Stimulated activated CD8-positive, alpha-beta memory T cell treated with anti-CD3 and anti-CD28 coated beads, Interleukin-12 subunit alpha, Interleukin-12 subunit beta, amount 100 ng/mL, for 4 hours (primary cell): ENCODE data around the gene MSX1.

Source experiments
- DNase-seq: peaks from one replicate; pipeline ENCODE4 v3.0.0-alpha.2; 2020; ENCODE audit warnings: low read depth

The MSX1 gene

GRCh38 chr4:4858527-4859324, 739 bp upstream of the MSX1 start:
- no peak for DNase-seq

- DNase-seq = no peak
Observed at GRCh38 chr4:4859799-4860599, 534 bp downstream of the MSX1 start.

GRCh38 chr4:4860600-4861389, 1.3 kb downstream of the MSX1 start:
- DNase-seq = no peak

GRCh38 chr4:4861390-4862018, 2.0 kb downstream of the MSX1 start:
- no peak for DNase-seq

GRCh38 chr4:4862071-4862551, 2.6 kb downstream of the MSX1 start:
- DNase-seq = no peak

- DNase-seq = no peak
Observed at GRCh38 chr4:4862665-4863482, 3.4 kb downstream of the MSX1 start.

GRCh38 chr4:4864443-4864939, 5.0 kb downstream of the MSX1 start:
- DNase-seq = no peak

GRCh38 chr4:4864940-4865704, 5.7 kb downstream of the MSX1 start:
- no peak for DNase-seq

- no peak for DNase-seq
Observed at GRCh38 chr4:4865705-4866123, 6.2 kb downstream of the MSX1 start.

- DNase-seq = no peak
Observed at GRCh38 chr4:4866124-4866865, 6.8 kb downstream of the MSX1 start.

GRCh38 chr4:4866866-4867374, 7.5 kb downstream of the MSX1 start:
- DNase-seq = no peak

- no peak for DNase-seq
Observed at GRCh38 chr4:4867375-4868039, 8.0 kb downstream of the MSX1 start.

GRCh38 chr4:4868040-4868757, 8.7 kb downstream of the MSX1 start:
- no peak for DNase-seq

GRCh38 chr4:4868758-4869723, 9.6 kb downstream of the MSX1 start:
- no peak for DNase-seq

- DNase-seq = no peak
Observed at GRCh38 chr4:4869731-4870571, 10.5 kb downstream of the MSX1 start.
